ENCODE measurements around the gene CANT1.
"Not testable (repeated sequence)": the region's sequence is repeated elsewhere in the genome, so short reads cannot be mapped to it uniquely, and the experiment has no call there.

Gene CANT1

GRCh38 chr17:78956254-78956653 lies 53.3 kb downstream of the CANT1 start:
- FAIRE-seq, result no peak

- no peak for FAIRE-seq
These were observed 54.9 kb downstream of the CANT1 start for GRCh38 chr17:78954684-78955083.

- no peak for FAIRE-seq
These were observed 55.9 kb downstream of the CANT1 start for GRCh38 chr17:78953356-78954350.

GRCh38 chr17:78952706-78953105 lies 56.9 kb downstream of the CANT1 start:
- FAIRE-seq, result no peak

GRCh38 chr17:78951967-78952551 lies 57.5 kb downstream of the CANT1 start:
- FAIRE-seq, result no peak

- FAIRE-seq, result no peak
These were observed 58.7 kb downstream of the CANT1 start for GRCh38 chr17:78950870-78951269.

- FAIRE-seq, result no peak
These were observed 62.1 kb downstream of the CANT1 start for GRCh38 chr17:78947235-78948149.

GRCh38 chr17:78946631-78947030 lies 62.9 kb downstream of the CANT1 start:
- FAIRE-seq, result no peak

- no peak for FAIRE-seq
These were observed 63.4 kb downstream of the CANT1 start for GRCh38 chr17:78946131-78946530.

GRCh38 chr17:78945455-78945854 lies 64.1 kb downstream of the CANT1 start:
- FAIRE-seq, result not testable (repeated sequence)

- no peak for FAIRE-seq
These were observed 64.6 kb downstream of the CANT1 start for GRCh38 chr17:78944956-78945355.

- FAIRE-seq, result no peak
These were observed 65.5 kb downstream of the CANT1 start for GRCh38 chr17:78944026-78944425.
